Activated CD8-positive, alpha-beta T cell treated with anti-CD3 and anti-CD28 coated beads, Interleukin-2, amount 10 ng/mL, durations not matched to agents 7 days and 5 days (primary cell): ENCODE data around the gene AKAIN1. TPM values are rescaled to one million over a fixed set of nuclear protein-coding genes. Genes with fewer than 3 reads are reported as not detected.
A peak's percentile ranks its signal among the peaks of the same experiment; 100 is the strongest.

Experiments
- ATAC-seq: fragments of 150-1000 bp; cut with Tn5 transposase; one replicate; pipeline ENCODE4 v1.10.0; 2021; ENCODE audit warnings: moderate library complexity
- CTCF ChIA-PET: fragments of 350-600 bp; sonication (Branson Sonifier 250); formaldehyde crosslinking; loops from one replicate; lab custom pipeline; 2021; ENCODE audit warnings: antibody characterized with exemption; lab: Charles Lee
- POLR2A ChIA-PET: fragments of 350-600 bp; sonication (Branson Sonifier 250); formaldehyde crosslinking; loops from one replicate; lab custom pipeline; 2021; ENCODE audit warnings: antibody characterized with exemption; lab: Charles Lee
- DNase-seq: peaks from one replicate; pipeline ENCODE4 v3.0.0-alpha.2; 2020
- H3K27ac Mint-ChIP-seq: one replicate; pipeline ENCODE4 v1.8.0; 2021; ENCODE audit warnings: mild to moderate bottlenecking, mixed read lengths
- H3K27me3 Mint-ChIP-seq: one replicate; pipeline ENCODE4 v1.8.0; 2021; ENCODE audit warnings: low read depth, mixed read lengths
- H3K36me3 Mint-ChIP-seq: one replicate; pipeline ENCODE4 v1.8.0; 2021; ENCODE audit warnings: low read depth, mixed read lengths
- H3K4me1 Mint-ChIP-seq: one replicate; pipeline ENCODE4 v1.8.0; 2021; ENCODE audit warnings: low read depth, mixed read lengths
- H3K4me3 Mint-ChIP-seq: one replicate; pipeline ENCODE4 v1.8.0; 2021; ENCODE audit warnings: mild to moderate bottlenecking, mixed read lengths
- H3K9me3 Mint-ChIP-seq: one replicate; pipeline ENCODE4 v1.8.0; 2022; ENCODE audit warnings: mixed read lengths; ENCODE audit not compliant: insufficient read depth
- total RNA-seq, 2 experiments: library from RNA; stranded (reverse); gene quantifications; one replicate each; pipeline ENCODE4 v1.2.3, GENCODE V29; 2021

AKAIN1 gene
- total RNA-seq, 2 experiments from 2014 or later, result not detected

- no peak for DNase-seq
- peaks cover 2% of the 10 kb centered on the region for H3K36me3 Mint-ChIP-seq
- POLR2A ChIA-PET, result no interaction called here
- ATAC-seq, result no peak
- no peak overlapping the region for H3K27ac Mint-ChIP-seq
- peaks cover 2% of the 10 kb centered on the region for H3K4me1 Mint-ChIP-seq
- H3K9me3 Mint-ChIP-seq, result no peaks in the 10 kb centered on the region
- CTCF ChIA-PET, result no interaction called here
- H3K27me3 Mint-ChIP-seq, result peaks cover 48% of the 10 kb centered on the region
- H3K4me3 Mint-ChIP-seq, result no peak overlapping the region
Measured at GRCh38 chr18:5196253-5197031, 615 bp downstream of the AKAIN1 start.

GRCh38 chr18:5195656-5196055, 1.4 kb downstream of the AKAIN1 start:
- Mint-ChIP-seq H3K36me3 (peaks cover 2% of the 10 kb centered on the region), H3K27me3 (peaks cover 46% of the 10 kb centered on the region), H3K4me1 (peaks cover 2% of the 10 kb centered on the region), H3K9me3 (no peaks in the 10 kb centered on the region), H3K27ac (no peak overlapping the region), H3K4me3 (no peak overlapping the region)
- POLR2A ChIA-PET, result no interaction called here
- no peak for DNase-seq
- no peak for ATAC-seq
- CTCF ChIA-PET, result no interaction called here

- Mint-ChIP-seq H3K4me3 (no peak overlapping the region), H3K27me3 (no peaks in the 10 kb centered on the region), H3K9me3 (no peaks in the 10 kb centered on the region), H3K4me1 (no peaks in the 10 kb centered on the region), H3K27ac (no peak overlapping the region), H3K36me3 (no peaks in the 10 kb centered on the region)
- DNase-seq (no peak), ATAC-seq (no peak)
- CTCF ChIA-PET, result no interaction called here
- POLR2A ChIA-PET, result no interaction called here
Measured at GRCh38 chr18:5180254-5180653, 16.8 kb downstream of the AKAIN1 start.

GRCh38 chr18:5178519-5178918, 18.5 kb downstream of the AKAIN1 start:
- CTCF ChIA-PET, result no interaction called here
- ATAC-seq (no peak), DNase-seq (no peak)
- Mint-ChIP-seq H3K4me3 (no peak overlapping the region), H3K9me3 (no peaks in the 10 kb centered on the region), H3K27me3 (no peaks in the 10 kb centered on the region), H3K4me1 (no peaks in the 10 kb centered on the region), H3K36me3 (no peaks in the 10 kb centered on the region), H3K27ac (no peak overlapping the region)
- POLR2A ChIA-PET, result no interaction called here

- CTCF ChIA-PET, result no interaction called here
- Mint-ChIP-seq H3K27me3 (peaks cover 3% of the 10 kb centered on the region), H3K27ac (no peak overlapping the region), H3K36me3 (no peaks in the 10 kb centered on the region), H3K4me3 (no peak overlapping the region), H3K9me3 (peaks cover 7% of the 10 kb centered on the region), H3K4me1 (no peaks in the 10 kb centered on the region)
- POLR2A ChIA-PET, result interaction anchor here (1.0 kb wide), 1 partner anchor 62 kb away, joined by 3 read pairs; no protein-coding TSS in a partner anchor
- DNase-seq (no peak), ATAC-seq (no peak)
Measured at GRCh38 chr18:5175378-5175777, 21.7 kb downstream of the AKAIN1 start.

DNA sequence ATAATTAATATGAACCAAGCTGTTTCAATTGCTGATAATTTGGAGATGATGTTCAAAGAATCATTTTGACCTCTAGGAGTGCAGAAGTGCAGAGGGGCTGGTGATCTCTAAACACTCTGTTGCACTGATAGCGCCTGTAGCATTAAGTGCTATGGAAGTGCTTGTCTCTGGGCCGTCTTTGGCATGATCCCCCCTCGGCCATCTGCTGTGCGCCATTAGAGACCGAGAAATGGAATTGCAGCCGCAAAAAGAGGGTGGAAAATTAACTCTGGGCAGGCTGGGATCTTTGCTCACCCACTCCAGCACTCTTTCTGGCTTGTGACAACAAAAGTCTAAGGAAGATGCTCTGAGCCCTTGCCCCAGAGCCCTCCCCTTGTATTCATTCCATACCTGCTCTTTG, 23.4 kb downstream of the AKAIN1 start:
- H3K4me3 Mint-ChIP-seq, result no peak overlapping the region
- peaks cover 1% of the 10 kb centered on the region for H3K4me1 Mint-ChIP-seq
- POLR2A ChIA-PET, result interaction anchor here (1.7 kb wide), 1 partner anchor 64 kb away, joined by 3 read pairs; no protein-coding TSS in a partner anchor
- CTCF ChIA-PET, result interaction anchor here (1.1 kb wide), 1 partner anchor 100 kb away, joined by 5 read pairs; no protein-coding TSS in a partner anchor
- ATAC-seq (no peak), DNase-seq (no peak)
- H3K27ac Mint-ChIP-seq, result no peak overlapping the region
- H3K27me3 Mint-ChIP-seq, result peaks cover 3% of the 10 kb centered on the region
- peaks cover 13% of the 10 kb centered on the region for H3K9me3 Mint-ChIP-seq
- H3K36me3 Mint-ChIP-seq, result no peaks in the 10 kb centered on the region

- Mint-ChIP-seq H3K36me3 (no peaks in the 10 kb centered on the region), H3K27ac (no peak overlapping the region), H3K4me1 (peaks cover 5% of the 10 kb centered on the region), H3K9me3 (peaks cover 13% of the 10 kb centered on the region), H3K4me3 (no peak overlapping the region), H3K27me3 (peaks cover 3% of the 10 kb centered on the region)
- DNase-seq (no peak), ATAC-seq (no peak)
- CTCF ChIA-PET, result interaction anchor here (1.1 kb wide), 1 partner anchor 100 kb away, joined by 5 read pairs; no protein-coding TSS in a partner anchor
- POLR2A ChIA-PET, result interaction anchor here (1.7 kb wide), 1 partner anchor 64 kb away, joined by 3 read pairs; no protein-coding TSS in a partner anchor
Measured at GRCh38 chr18:5173236-5173635, 23.8 kb downstream of the AKAIN1 start.

GRCh38 chr18:5167831-5168230, 29.2 kb downstream of the AKAIN1 start:
- Mint-ChIP-seq H3K27me3 (peaks cover 3% of the 10 kb centered on the region), H3K9me3 (peaks cover 13% of the 10 kb centered on the region), H3K36me3 (no peaks in the 10 kb centered on the region), H3K4me1 (peaks cover 20% of the 10 kb centered on the region), H3K4me3 (no peak overlapping the region), H3K27ac (peak overlapping the region; percentile 62)
- peak; percentile 44 for ATAC-seq
- peak; percentile 36 for DNase-seq
- CTCF ChIA-PET, result no interaction called here
- POLR2A ChIA-PET, result no interaction called here

GRCh38 chr18:5166606-5167280, 30.3 kb downstream of the AKAIN1 start:
- ChIA-PET POLR2A (no interaction called here), CTCF (no interaction called here)
- Mint-ChIP-seq H3K36me3 (no peaks in the 10 kb centered on the region), H3K4me1 (peaks cover 20% of the 10 kb centered on the region), H3K9me3 (peaks cover 11% of the 10 kb centered on the region), H3K27ac (no peak overlapping the region), H3K4me3 (no peak overlapping the region), H3K27me3 (peaks cover 1% of the 10 kb centered on the region)
- DNase-seq (no peak), ATAC-seq (no peak)

- POLR2A ChIA-PET, result no interaction called here
- no peak for ATAC-seq
- no peak overlapping the region for H3K27ac Mint-ChIP-seq
- H3K4me1 Mint-ChIP-seq, result peaks cover 20% of the 10 kb centered on the region
- H3K4me3 Mint-ChIP-seq, result no peak overlapping the region
- H3K36me3 Mint-ChIP-seq, result no peaks in the 10 kb centered on the region
- CTCF ChIA-PET, result no interaction called here
- H3K9me3 Mint-ChIP-seq, result peaks cover 10% of the 10 kb centered on the region
- H3K27me3 Mint-ChIP-seq, result no peaks in the 10 kb centered on the region
- DNase-seq, result no peak
Measured at GRCh38 chr18:5164903-5165302, 32.2 kb downstream of the AKAIN1 start.

- POLR2A ChIA-PET, result no interaction called here
- peaks cover 14% of the 10 kb centered on the region for H3K4me1 Mint-ChIP-seq
- CTCF ChIA-PET, result no interaction called here
- H3K9me3 Mint-ChIP-seq, result peaks cover 9% of the 10 kb centered on the region
- H3K27ac Mint-ChIP-seq, result no peak overlapping the region
- H3K4me3 Mint-ChIP-seq, result no peak overlapping the region
- DNase-seq (no peak), ATAC-seq (no peak)
- no peaks in the 10 kb centered on the region for H3K36me3 Mint-ChIP-seq
- H3K27me3 Mint-ChIP-seq, result no peaks in the 10 kb centered on the region
Measured at GRCh38 chr18:5162111-5162510, 34.9 kb downstream of the AKAIN1 start.

DNA sequence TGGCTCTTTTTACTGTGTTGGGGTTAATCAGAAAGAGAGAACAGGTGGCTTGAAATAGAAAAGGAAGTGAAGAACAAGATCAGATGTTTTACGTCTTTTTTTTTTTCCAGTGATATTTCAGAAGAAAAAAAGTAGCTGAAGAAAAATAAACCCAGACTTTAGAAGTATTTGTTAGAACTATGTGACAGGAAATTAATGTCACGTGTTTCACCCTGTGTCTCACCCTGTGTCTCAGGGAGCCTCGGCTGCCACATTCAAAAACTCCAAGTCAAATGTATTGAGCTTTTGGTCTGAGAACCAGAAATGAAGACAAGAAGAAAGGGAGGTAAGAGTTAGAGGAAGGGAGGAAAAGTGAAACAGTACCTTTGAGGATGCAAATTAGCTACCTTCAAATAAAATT, 38.0 kb downstream of the AKAIN1 start:
- DNase-seq, result no peak
- CTCF ChIA-PET, result interaction anchor here (1.6 kb wide), 1 partner anchor 138 kb away, joined by 3 read pairs; no protein-coding TSS in a partner anchor

More for the DNA sequence above, 38.0 kb downstream of the AKAIN1 start:
- Mint-ChIP-seq H3K4me3 (no peak overlapping the region), H3K27me3 (no peaks in the 10 kb centered on the region), H3K27ac (no peak overlapping the region), H3K36me3 (no peaks in the 10 kb centered on the region), H3K9me3 (peaks cover 9% of the 10 kb centered on the region), H3K4me1 (peaks cover 11% of the 10 kb centered on the region)
- POLR2A ChIA-PET, result interaction anchor here (0.9 to 1.1 kb wide), 2 partner anchors 136 to 137 kb away, joined by 3 to 4 read pairs; partner anchors contain the start of gene ZBTB14
- no peak for ATAC-seq
